NCI-H748 (cell line): Measurements from ENCODE around the gene RPN1.
A peak's percentile ranks its signal among the peaks of the same experiment; 100 is the strongest.
"Not testable (repeated sequence)": the region's sequence is repeated elsewhere in the genome, so short reads cannot be mapped to it uniquely, and the experiment has no call there.

Experiments
- DNase-seq: peaks from one replicate; lab custom pipeline; 2025; ENCODE audit not compliant: unreplicated experiment; lab: John Stamatoyannopoulos, UW

RPN1 gene

GRCh38 chr3:128653383-128653992, 2.9 kb upstream of the RPN1 start:
- not testable (repeated sequence) for DNase-seq

- peak; percentile 13 for DNase-seq
Observed at GRCh38 chr3:128648940-128649663, 1.5 kb downstream of the RPN1 start.

GRCh38 chr3:128648402-128648801, 2.2 kb downstream of the RPN1 start:
- DNase-seq = no peak

GRCh38 chr3:128647307-128647706, 3.3 kb downstream of the RPN1 start:
- no peak for DNase-seq

- DNase-seq = no peak
Observed at GRCh38 chr3:128634075-128634611, 16.5 kb downstream of the RPN1 start.

- DNase-seq = no peak
Observed at GRCh38 chr3:128632301-128632700, 18.3 kb downstream of the RPN1 start.

GRCh38 chr3:128629936-128630335, 20.7 kb downstream of the RPN1 start:
- no peak for DNase-seq

- DNase-seq = no peak
Observed at GRCh38 chr3:128625409-128625945, 25.1 kb downstream of the RPN1 start.

GRCh38 chr3:128624526-128625138, 26.0 kb downstream of the RPN1 start:
- no peak for DNase-seq

- DNase-seq = no peak
Observed at GRCh38 chr3:128623762-128624176, 26.8 kb downstream of the RPN1 start.

- no peak for DNase-seq
Observed at GRCh38 chr3:128621931-128622330, 28.7 kb downstream of the RPN1 start.

GRCh38 chr3:128621234-128621633, 29.4 kb downstream of the RPN1 start:
- no peak for DNase-seq

GRCh38 chr3:128620268-128620691, 30.3 kb downstream of the RPN1 start:
- DNase-seq = no peak

- DNase-seq = no peak
Observed at GRCh38 chr3:128619146-128619890, 31.3 kb downstream of the RPN1 start.

- no peak for DNase-seq
Observed at GRCh38 chr3:128618398-128618726, 32.3 kb downstream of the RPN1 start.

GRCh38 chr3:128617557-128618397, 32.8 kb downstream of the RPN1 start:
- peak; percentile 93 for DNase-seq

GRCh38 chr3:128617270-128617556, 33.4 kb downstream of the RPN1 start:
- DNase-seq = no peak

- DNase-seq = no peak
Observed at GRCh38 chr3:128616516-128617269, 33.9 kb downstream of the RPN1 start.

GRCh38 chr3:128614076-128614475, 36.5 kb downstream of the RPN1 start:
- no peak for DNase-seq
